Psoas muscle (tissue), 8 donors: ENCODE measurements around the gene DUSP8. TPM values are rescaled to one million over a fixed set of nuclear protein-coding genes. Genes with fewer than 3 reads are reported as not detected.
"Not testable (repeated sequence)": the region's sequence is repeated elsewhere in the genome, so short reads cannot be mapped to it uniquely, and the experiment has no call there.

Experiments
- ATAC-seq, 4 donors: fragments of 200-7000 bp; cut with Tn5 transposase; one replicate each; pipeline ENCODE4 v1.9.1; 2020; ENCODE audit warnings: moderate library complexity in 3 of 4, mild to moderate bottlenecking in 2 of 4
- DNase-seq, 2 donors: peaks; one replicate each; pipeline ENCODE4 v3.0.0-alpha.2; 2020
- H3K27ac ChIP-seq: fragments of 200-600 bp; one replicate; pipeline ENCODE4 v1.8.0; 2022
- H3K27me3 ChIP-seq, 3 donors: fragments of 200-600 bp in 1 of 3; one replicate each; pipeline versions ENCODE4 v1.6.1 to v1.8.0; 2013 to 2022; ENCODE audit warnings: low read length in 2 of 3, mild to moderate bottlenecking in 2 of 3, moderate library complexity in 1 of 3; ENCODE audit not compliant: insufficient read depth in 3 of 3
- H3K36me3 ChIP-seq, 2 donors: fragments of 200-600 bp in 1 of 2; one replicate each; pipeline versions ENCODE4 v1.6.1 to v1.8.0; 2013 to 2022; ENCODE audit warnings: low read depth in 1 of 2, mild to moderate bottlenecking in 1 of 2, moderate library complexity in 1 of 2; ENCODE audit not compliant: insufficient read depth in 1 of 2
- H3K4me1 ChIP-seq: fragments of 200-600 bp; one replicate; pipeline ENCODE4 v1.8.0; 2022
- H3K4me3 ChIP-seq: fragments of 200-600 bp; one replicate; pipeline ENCODE4 v1.8.0; 2022; ENCODE audit warnings: mild to moderate bottlenecking
- H3K9me3 ChIP-seq: fragments of 200-600 bp; one replicate; pipeline ENCODE4 v1.8.0; 2022
- CTCF ChIP-seq: fragments of 200-600 bp; IDR thresholded peaks from one replicate; pipeline ENCODE4 v1.8.0; 2022; ENCODE audit warnings: antibody characterized with exemption
- WGBS, 3 donors: extraction: QIAGEN DNeasy Blood & Tissue Kit; methylation state at CpG; one replicate each; pipeline versions ENCODE4 v1.1.6 to v1.1.7; 2013; 5-methylcytosine and 5-hydroxymethylcytosine counted together
- intact Hi-C, 2 donors: fragments of 100-400 bp; cut with DNase I; formaldehyde crosslinking; loops; one replicate each; pipeline versions ENCODE4 v1.11.0 to v1.14.2; 2022
- polyA plus RNA-seq, 3 donors: library from polyadenylated mRNA; stranded (reverse); fragments of 200-250 nt; gene quantifications; one replicate each; pipeline ENCODE4 v1.2.3, GENCODE V29; 2013
- total RNA-seq, 4 donors: library from RNA; stranded (reverse); fragmentation: NEBNext Ultra II Directional in 2 of 4; extraction: Animal tissue kit (Norgen Biotek cat#: 25700) in 2 of 4; gene quantifications; one replicate each; pipeline versions ENCODE4 v1.2.1 to v1.2.4, GENCODE V29; 2021 to 2023
- donor health status: healthy with polysubstance abuse.
- donor health status: DM: no; HTN: no; CAD: no; lungs with moderate emphysema.
- donor health status: Bipolar disorder and iron deficiency.
- donor health status: healthy.
- donor health status: DM: yes; HTN: yes; CAD: no.
- donor health status: DM: no; HTN: no; CAD: no.
- donor health status: DM: no; HTN: no; CAD: no.
- donor health status: DM: yes; HTN: yes; CAD: no.

The DUSP8 gene
- total and polyA plus RNA-seq, 7 donors, result 1.0 to 15.2 (median 9.9) TPM

GRCh38 chr11:1514336-1515061 lies 57.6 kb downstream of the DUSP8 start:
- Histone ChIP-seq H3K9me3 (no peaks in the 10 kb centered on the region), H3K4me3 (no peak overlapping the region), H3K27ac (no peak overlapping the region), H3K4me1 (peaks cover 36% of the 10 kb centered on the region), H3K27me3 (no peaks in the 10 kb centered on the region), H3K36me3 (no peaks in the 10 kb centered on the region)
- intact Hi-C loops, result loop anchor here (1.0 to 5.0 kb wide), 5 partner anchors 57 to 312 kb away; no protein-coding TSS in a partner anchor
- no peak for TF ChIP-seq CTCF
- DNase-seq (peak in 1 of 2 donors; percentile 66), ATAC-seq (peak; percentile 24 to 69 (median 40))
- 42 to 69% (median 55%) methylated on average over 31 of the region's 31 CpGs for WGBS, 3 donors

DNA sequence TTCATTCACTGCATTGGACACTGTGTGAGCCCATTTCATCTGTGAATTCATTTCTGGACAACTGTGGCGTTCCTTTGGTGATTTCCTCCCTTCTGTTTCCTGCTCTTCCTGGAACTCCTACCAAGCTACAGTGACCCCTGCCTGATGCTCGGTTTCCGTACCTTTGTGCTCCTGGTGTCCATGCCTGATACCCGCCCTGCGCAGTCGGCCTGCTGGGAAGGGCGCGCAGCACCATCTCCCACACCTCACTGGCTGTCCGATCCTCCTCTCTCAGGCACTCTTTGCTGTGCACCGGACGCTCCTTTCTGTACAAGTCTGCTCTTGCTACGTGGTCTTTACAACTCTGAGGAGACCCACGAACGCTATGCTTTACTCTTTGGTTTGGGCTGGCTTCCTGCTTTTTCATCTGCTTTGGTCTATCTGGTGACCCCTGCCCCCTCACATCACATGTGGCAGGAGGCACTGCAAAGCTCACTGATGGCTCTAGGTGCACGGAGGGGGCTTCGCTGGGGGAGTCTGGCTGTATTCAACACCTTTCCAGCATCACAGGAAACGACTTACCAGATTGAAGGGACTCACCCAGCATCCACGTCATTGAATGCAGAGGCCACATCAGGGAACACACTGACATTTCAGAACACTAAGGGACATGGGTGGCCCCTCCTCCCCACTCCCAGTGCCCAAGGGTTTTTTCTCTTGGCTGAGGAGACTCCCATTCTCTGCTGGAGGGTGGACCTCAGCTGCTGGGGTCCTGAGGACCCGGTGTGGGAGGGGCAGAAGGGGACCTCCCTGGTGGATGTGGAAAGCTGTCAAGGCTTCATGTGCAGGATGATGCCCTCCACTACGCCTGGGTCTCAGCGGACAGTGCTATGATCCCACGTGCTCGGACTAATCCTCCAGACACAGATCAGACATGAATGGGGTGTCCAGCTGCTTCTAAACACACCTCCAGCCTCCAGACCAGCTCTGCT lies 58.5 kb downstream of the DUSP8 start:
- intact Hi-C loops, result loop anchor here in 1 of 2 donors (2.0 kb wide), 1 partner anchor 61 kb away; no protein-coding TSS in a partner anchor
- H3K27ac ChIP-seq, result no peak overlapping the region
- DNase-seq (peak in 1 of 2 donors; percentile 39), ATAC-seq (no peak)
- no peaks in the 10 kb centered on the region for H3K27me3 ChIP-seq
- H3K4me3 ChIP-seq, result no peak overlapping the region
- no peak for TF ChIP-seq CTCF
- H3K4me1 ChIP-seq, result peaks cover 42% of the 10 kb centered on the region
- no peaks in the 10 kb centered on the region for H3K36me3 ChIP-seq
- no peaks in the 10 kb centered on the region for H3K9me3 ChIP-seq
- 73 to 75% (median 74%) methylated on average over 23 of the region's 23 CpGs for WGBS, 3 donors

GRCh38 chr11:1512531-1513258 lies 59.4 kb downstream of the DUSP8 start:
- WGBS, 3 donors, result 62 to 69% (median 66%) methylated on average over 6 to 9 of the region's 9 CpGs
- peak in 1 of 2 donors; percentile 50 for DNase-seq
- ATAC-seq, H3K36me3 ChIP-seq, H3K4me3 ChIP-seq, intact Hi-C loops, H3K27me3 ChIP-seq, H3K9me3 ChIP-seq, H3K27ac ChIP-seq: not testable (repeated sequence)
- H3K4me1 ChIP-seq, result peaks cover 52% of the 10 kb centered on the region

DNA sequence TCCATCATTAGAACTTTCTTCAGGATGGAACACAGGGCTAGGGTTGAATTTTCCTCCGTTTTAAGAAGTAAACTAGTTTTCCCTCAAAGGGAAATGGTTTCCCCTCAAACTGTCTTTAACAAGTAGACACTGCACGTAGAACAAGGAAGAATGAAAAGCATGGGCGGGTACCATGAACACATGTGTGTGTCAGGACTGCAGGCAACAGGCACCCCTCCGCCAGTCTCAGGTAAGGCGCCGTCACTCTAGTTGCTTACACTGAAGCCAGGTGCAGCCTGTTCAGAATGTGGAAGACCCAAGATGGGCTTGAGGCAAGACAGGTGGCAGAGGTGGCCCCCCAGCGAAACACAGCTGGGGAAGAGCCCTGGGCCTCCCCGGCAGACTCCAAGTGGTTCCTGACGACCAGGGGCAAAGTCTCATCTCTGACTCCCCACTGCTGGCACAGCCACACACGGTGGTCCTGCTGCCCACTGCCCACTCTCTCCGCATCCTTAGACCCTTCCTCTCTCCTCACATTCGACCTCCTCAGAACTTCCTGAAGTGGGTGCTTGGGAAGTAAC lies 60.1 kb downstream of the DUSP8 start:
- no peak for ATAC-seq
- H3K36me3 ChIP-seq, result no peaks in the 10 kb centered on the region
- intact Hi-C loops, result no loop called here
- peaks cover 58% of the 10 kb centered on the region for H3K4me1 ChIP-seq
- DNase-seq, result peak in 1 of 2 donors; percentile 30
- WGBS, 3 donors, result 86 to 91% (median 87%) methylated on average over 12 of the region's 12 CpGs
- no peak overlapping the region for H3K4me3 ChIP-seq
- no peak overlapping the region for H3K27ac ChIP-seq
- TF ChIP-seq CTCF, result no peak
- H3K9me3 ChIP-seq, result no peaks in the 10 kb centered on the region
- no peaks in the 10 kb centered on the region for H3K27me3 ChIP-seq
